Peyer's patch (tissue), 4 donors: ENCODE measurements around the gene ARHGAP26.

ENCODE experiments used
- POLR2A ChIP-seq, 2 donors: fragments of 450-650 bp; IDR thresholded peaks; one replicate each; pipeline ENCODE4 v1.5.1; 2017; ENCODE audit warnings: antibody characterized with exemption in 2 of 2, mild to moderate bottlenecking in 2 of 2, moderate library complexity in 2 of 2
- TF ChIP-seq, protein P1 (sequence below), 6 experiments: fragments of 450-650 bp in 4 of 6; fragments of 200-600 bp in 2 of 6; sonication (generic) in 1 of 6; IDR thresholded peaks; one replicate each; pipeline ENCODE4 v1.5.1; 2017 to 2019; ENCODE audit warnings: antibody characterized with exemption in 6 of 6, mild to moderate bottlenecking in 3 of 6, moderate library complexity in 1 of 6

DNA sequence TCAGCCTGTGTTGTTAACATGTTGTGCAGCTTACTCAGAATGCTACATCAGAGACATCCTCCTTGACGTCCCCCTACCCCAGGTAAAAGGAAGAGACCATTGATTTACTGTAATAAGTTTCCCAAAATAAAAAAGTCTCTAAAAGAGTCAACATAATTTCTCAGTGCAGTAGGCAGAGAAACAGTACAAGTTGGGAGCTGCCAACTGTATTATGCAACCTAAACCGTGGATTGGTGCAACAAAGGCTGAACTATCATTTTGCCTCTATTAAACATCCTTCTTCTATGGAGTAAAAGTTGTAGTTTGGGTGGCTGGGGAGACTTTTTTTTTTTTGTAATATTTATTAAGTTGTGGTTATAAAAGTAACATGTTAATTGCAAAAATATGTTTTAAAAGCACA lies 425.3 kb downstream of the ARHGAP26 start:
- TF ChIP-seq, protein P1, sequence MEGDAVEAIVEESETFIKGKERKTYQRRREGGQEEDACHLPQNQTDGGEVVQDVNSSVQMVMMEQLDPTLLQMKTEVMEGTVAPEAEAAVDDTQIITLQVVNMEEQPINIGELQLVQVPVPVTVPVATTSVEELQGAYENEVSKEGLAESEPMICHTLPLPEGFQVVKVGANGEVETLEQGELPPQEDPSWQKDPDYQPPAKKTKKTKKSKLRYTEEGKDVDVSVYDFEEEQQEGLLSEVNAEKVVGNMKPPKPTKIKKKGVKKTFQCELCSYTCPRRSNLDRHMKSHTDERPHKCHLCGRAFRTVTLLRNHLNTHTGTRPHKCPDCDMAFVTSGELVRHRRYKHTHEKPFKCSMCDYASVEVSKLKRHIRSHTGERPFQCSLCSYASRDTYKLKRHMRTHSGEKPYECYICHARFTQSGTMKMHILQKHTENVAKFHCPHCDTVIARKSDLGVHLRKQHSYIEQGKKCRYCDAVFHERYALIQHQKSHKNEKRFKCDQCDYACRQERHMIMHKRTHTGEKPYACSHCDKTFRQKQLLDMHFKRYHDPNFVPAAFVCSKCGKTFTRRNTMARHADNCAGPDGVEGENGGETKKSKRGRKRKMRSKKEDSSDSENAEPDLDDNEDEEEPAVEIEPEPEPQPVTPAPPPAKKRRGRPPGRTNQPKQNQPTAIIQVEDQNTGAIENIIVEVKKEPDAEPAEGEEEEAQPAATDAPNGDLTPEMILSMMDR (IDR thresholded peaks at IDR 0.05) = no peak
- no peak for TF ChIP-seq POLR2A (IDR thresholded peaks at IDR 0.05)
